Gastroesophageal sphincter (tissue), 4 donors: Measurements from ENCODE around the gene TCEAL8. TPM values are rescaled to one million over a fixed set of nuclear protein-coding genes. Genes with fewer than 3 reads are reported as not detected.

Experiments used
- total RNA-seq, 4 donors: library from RNA; depleted of rRNA; stranded (reverse); fragments of >200 nt; gene quantifications; one replicate each; pipeline ENCODE4 v1.1.0, GENCODE V29; 2016

TCEAL8 gene
- total RNA-seq, 4 donors from 2014 or later: 48.9 to 84.0 (median 64.4) TPM

Other genes starting within 250 kb of the TCEAL8 start
- gene BEX1, start 191.0 kb downstream of the TCEAL8 start, total RNA-seq: 10 to 100 TPM in 1 of 4 donors, 1 to 10 TPM in 3; 1.5 to 22.1 (median 2.9) TPM
- under 1 TPM in 2 of 4 donors, not detected in 2; 0.31 to 0.87 TPM for gene NXF3, start 162.0 kb downstream of the TCEAL8 start, total RNA-seq
- gene BEX4, start 40.0 kb downstream of the TCEAL8 start, total RNA-seq: 10 to 100 TPM; 51.2 to 81.7 (median 60.0) TPM
- gene TCEAL5, start 21.6 kb upstream of the TCEAL8 start, total RNA-seq: under 1 TPM in 2 of 4 donors, not detected in 2; 0.54 to 0.92 TPM
- 10 to 100 TPM in 1 of 4 donors, 1 to 10 TPM in 3; 2.3 to 24.5 (median 5.4) TPM for gene BEX2, start 55.8 kb upstream of the TCEAL8 start, total RNA-seq
- gene TCEAL7, start 75.1 kb upstream of the TCEAL8 start, total RNA-seq: 10 to 100 TPM in 3 of 4 donors, 1 to 10 TPM in 1; 10.0 to 20.5 (median 13.6) TPM
- 10 to 100 TPM; 52.9 to 86.7 (median 78.3) TPM for gene TCEAL9, start 101.4 kb upstream of the TCEAL8 start, total RNA-seq
- gene BEX3, start 121.4 kb upstream of the TCEAL8 start, total RNA-seq: 100 to 1,000 TPM; 117 to 215 (median 167) TPM